ENCODE data around the gene NUPR1.
"Not testable (repeated sequence)": the region's sequence is repeated elsewhere in the genome, so short reads cannot be mapped to it uniquely, and the experiment has no call there.

Gene NUPR1

GRCh38 chr16:28537964-28538732 is 626 bp downstream of the NUPR1 start:
- H3K4me1 ChIP-seq (ENCODE audit: control insufficient read depth, insufficient read depth, low read length) = no peaks in the 10 kb centered on the region
- H3K36me3 ChIP-seq (ENCODE audit: control insufficient read depth, insufficient read depth, low read length) = no peaks in the 10 kb centered on the region
- no peaks in the 10 kb centered on the region for H3K9me3 ChIP-seq (ENCODE audit: control insufficient read depth, low read length)
- no peak overlapping the region for H3K4me3 ChIP-seq (ENCODE audit: insufficient read depth, low read depth, low read length)
- no peak overlapping the region for H3K27ac ChIP-seq (ENCODE audit: insufficient read depth, low read depth, low read length, poor library complexity, severe bottlenecking)
- H3K27me3 ChIP-seq (ENCODE audit: control insufficient read depth, insufficient read depth, low read length, poor library complexity, severe bottlenecking) = no peaks in the 10 kb centered on the region
- 94% methylated on average over 13 of the region's 13 CpGs for WGBS, 2 experiments

GRCh38 chr16:28537076-28537475 is 1.7 kb downstream of the NUPR1 start:
- peaks cover 1% of the 10 kb centered on the region for H3K4me1 ChIP-seq (ENCODE audit: control insufficient read depth, insufficient read depth, low read length)
- H3K9me3 ChIP-seq (ENCODE audit: control insufficient read depth, low read length) = no peaks in the 10 kb centered on the region
- H3K36me3 ChIP-seq (ENCODE audit: control insufficient read depth, insufficient read depth, low read length) = no peaks in the 10 kb centered on the region
- no peak overlapping the region for H3K27ac ChIP-seq (ENCODE audit: insufficient read depth, low read depth, low read length, poor library complexity, severe bottlenecking)
- H3K4me3 ChIP-seq (ENCODE audit: insufficient read depth, low read depth, low read length) = no peak overlapping the region
- no peaks in the 10 kb centered on the region for H3K27me3 ChIP-seq (ENCODE audit: control insufficient read depth, insufficient read depth, low read length, poor library complexity, severe bottlenecking)
- 91 to 95% methylated on average over 6 of the region's 6 CpGs for WGBS, 2 experiments

DNA sequence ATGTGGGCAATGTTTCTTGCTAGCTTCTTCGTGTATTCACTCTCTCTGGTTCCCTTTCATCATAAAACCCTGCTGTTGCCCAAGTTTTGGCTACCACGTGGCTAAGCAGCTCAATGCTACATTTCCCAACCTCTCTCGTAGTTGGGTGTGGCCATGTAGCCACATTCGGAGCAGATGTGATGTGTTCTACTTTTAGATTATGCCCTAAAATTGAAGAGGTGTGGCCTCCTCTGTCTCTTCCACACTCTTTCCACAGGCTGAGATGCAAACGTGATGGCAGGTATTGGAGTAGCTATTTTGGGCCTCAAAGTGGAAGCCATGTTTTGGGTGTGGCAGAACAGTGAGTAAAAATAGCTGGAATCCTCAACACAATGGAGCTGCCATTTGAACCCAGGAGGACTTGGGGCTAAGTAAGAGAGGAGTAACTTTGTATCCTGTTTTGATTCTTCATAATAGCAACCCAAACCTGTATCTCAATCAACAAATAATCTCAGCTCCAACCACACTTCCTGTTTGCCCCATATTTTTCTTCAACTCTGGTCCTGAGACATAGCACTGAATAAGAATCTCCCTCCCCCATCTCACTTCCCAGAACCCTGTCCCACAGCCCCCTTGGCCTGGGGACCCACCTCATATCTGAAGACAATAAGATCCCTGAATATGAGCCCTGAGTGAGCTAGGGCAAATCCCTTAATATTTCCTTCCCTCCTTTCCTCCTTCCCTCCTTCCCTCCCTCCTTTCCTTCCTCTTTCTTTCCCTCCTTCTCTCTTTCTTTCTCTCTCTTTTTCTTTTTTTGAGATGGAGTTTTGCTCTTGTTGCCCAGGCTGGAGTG is 4.0 kb downstream of the NUPR1 start:
- 88 to 92% methylated on average over 5 of the region's 5 CpGs for WGBS, 2 experiments
- no peak overlapping the region for H3K4me3 ChIP-seq (ENCODE audit: insufficient read depth, low read depth, low read length)
- no peaks in the 10 kb centered on the region for H3K27me3 ChIP-seq (ENCODE audit: control insufficient read depth, insufficient read depth, low read length, poor library complexity, severe bottlenecking)
- H3K27ac ChIP-seq (ENCODE audit: insufficient read depth, low read depth, low read length, poor library complexity, severe bottlenecking) = no peak overlapping the region
- H3K36me3 ChIP-seq (ENCODE audit: control insufficient read depth, insufficient read depth, low read length) = no peaks in the 10 kb centered on the region
- H3K4me1 ChIP-seq (ENCODE audit: control insufficient read depth, insufficient read depth, low read length) = peaks cover 7% of the 10 kb centered on the region
- no peaks in the 10 kb centered on the region for H3K9me3 ChIP-seq (ENCODE audit: control insufficient read depth, low read length)

DNA sequence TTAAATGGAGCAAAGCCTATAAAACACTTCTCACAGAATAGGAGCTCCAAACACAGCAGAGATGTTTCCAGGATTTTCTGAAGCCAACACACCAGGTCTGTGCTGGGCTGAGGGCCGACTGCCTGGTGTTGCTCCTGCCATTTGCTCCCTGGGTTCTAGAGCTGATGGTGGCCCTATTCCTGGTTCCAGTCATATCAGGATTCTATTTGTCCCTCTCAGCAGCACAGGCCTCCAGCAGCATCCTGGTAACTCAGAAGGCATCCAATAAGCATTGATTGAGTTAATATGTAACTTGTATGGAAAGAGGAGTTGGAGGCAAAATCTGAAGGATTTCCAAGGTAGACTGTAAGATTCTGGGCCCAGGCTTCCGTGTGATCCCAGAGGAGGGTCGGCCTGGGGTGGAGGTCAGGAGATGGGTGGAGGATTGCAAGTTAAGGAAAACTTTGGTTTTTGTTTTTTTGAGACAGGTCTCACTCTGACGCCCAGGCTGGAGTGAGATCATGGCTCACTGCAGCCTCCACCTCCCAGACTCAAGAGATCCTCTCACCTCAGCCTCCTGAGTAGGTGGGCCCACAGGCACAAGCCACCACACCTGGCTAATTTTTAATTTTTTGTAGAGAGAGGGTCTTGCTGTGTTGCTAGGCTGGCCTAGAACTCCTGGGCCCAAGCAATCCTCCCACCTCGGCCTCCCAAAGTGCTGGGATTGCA is 5.7 kb downstream of the NUPR1 start:
- Histone ChIP-seq H3K9me3 (ENCODE audit: control insufficient read depth, low read length) (no peaks in the 10 kb centered on the region), H3K36me3 (ENCODE audit: control insufficient read depth, insufficient read depth, low read length) (no peaks in the 10 kb centered on the region), H3K27me3 (ENCODE audit: control insufficient read depth, insufficient read depth, low read length, poor library complexity, severe bottlenecking) (no peaks in the 10 kb centered on the region), H3K4me3 (ENCODE audit: insufficient read depth, low read depth, low read length) (no peak overlapping the region), H3K4me1 (ENCODE audit: control insufficient read depth, insufficient read depth, low read length) (peaks cover 7% of the 10 kb centered on the region), H3K27ac (ENCODE audit: insufficient read depth, low read depth, low read length, poor library complexity, severe bottlenecking) (no peak overlapping the region)
- 94 to 95% methylated on average over 5 of the region's 5 CpGs for WGBS, 2 experiments

DNA sequence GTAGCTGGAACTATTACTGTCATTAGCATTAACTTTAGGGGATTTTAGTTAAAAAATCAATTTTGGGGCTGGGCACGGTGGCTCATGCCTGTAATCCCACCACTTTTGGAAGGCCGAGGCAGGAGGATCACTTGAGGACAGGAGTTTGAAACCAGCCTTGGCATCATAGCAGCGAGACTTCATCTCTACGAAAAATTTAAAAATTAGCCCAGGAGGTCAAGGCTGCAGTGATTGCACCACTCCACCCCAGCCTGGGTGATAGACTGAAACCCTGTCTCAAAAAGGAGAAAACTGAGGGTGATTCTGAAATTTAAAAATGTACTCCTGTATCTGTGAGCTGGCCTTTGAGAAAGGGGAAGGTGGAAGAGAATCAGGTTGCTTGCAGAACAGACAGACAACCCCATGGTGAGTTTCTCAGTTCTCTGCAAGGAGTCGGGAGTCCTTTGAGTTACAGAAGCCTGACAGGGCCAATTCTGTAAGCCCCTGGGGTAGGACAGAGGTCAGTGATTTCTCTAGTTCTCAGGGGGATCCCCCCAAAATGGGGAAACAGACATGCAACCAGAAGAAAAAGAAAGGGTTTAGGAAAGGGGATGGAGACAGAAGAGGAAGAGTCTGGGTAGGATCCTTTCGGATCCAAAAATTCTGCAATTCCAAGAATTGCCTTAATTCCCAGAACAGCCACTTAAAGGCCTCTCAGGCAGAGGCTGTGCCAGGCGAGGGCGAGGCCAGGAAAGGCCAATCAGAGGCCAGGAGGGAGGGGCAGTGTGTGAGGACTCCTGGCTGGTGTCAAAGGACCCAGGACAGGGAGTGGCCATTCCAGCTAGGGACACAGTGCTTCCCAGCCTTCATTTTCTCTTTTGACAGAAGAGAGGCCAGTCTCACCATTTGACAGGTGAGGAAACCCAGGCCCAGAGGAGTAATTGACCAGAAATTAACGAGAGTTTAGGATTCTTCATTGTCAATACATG is 6.7 kb downstream of the NUPR1 start:
- Histone ChIP-seq H3K4me3 (ENCODE audit: insufficient read depth, low read depth, low read length) (no peak overlapping the region), H3K36me3 (ENCODE audit: control insufficient read depth, insufficient read depth, low read length) (no peaks in the 10 kb centered on the region), H3K9me3 (ENCODE audit: control insufficient read depth, low read length) (no peaks in the 10 kb centered on the region), H3K27ac (ENCODE audit: insufficient read depth, low read depth, low read length, poor library complexity, severe bottlenecking) (peak overlapping the region; percentile 22), H3K4me1 (ENCODE audit: control insufficient read depth, insufficient read depth, low read length) (peaks cover 7% of the 10 kb centered on the region), H3K27me3 (ENCODE audit: control insufficient read depth, insufficient read depth, low read length, poor library complexity, severe bottlenecking) (no peaks in the 10 kb centered on the region)
- WGBS, 2 experiments = 53 to 60% methylated on average over 9 of the region's 9 CpGs

DNA sequence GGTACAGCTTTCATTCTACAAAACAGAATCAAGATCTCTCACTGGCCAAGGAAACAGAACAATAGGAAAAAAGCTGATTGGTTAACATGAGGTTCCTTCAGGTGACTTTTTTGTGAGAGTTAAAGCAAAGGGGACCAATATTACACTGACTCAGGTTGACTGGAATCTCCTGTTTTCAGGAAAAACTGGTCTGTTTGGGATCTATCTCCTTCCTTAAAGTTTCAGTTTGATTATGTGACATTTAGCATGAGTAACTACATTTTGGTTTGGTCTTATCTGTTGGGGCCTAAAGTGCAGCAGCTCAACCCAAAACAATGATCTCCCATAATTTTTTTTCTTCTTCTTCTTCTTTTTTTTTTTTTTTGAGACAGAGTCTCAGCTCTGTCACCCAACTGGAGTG is 9.7 kb downstream of the NUPR1 start:
- peaks cover 7% of the 10 kb centered on the region for H3K4me1 ChIP-seq (ENCODE audit: control insufficient read depth, insufficient read depth, low read length)
- H3K27me3 ChIP-seq (ENCODE audit: control insufficient read depth, insufficient read depth, low read length, poor library complexity, severe bottlenecking) = no peaks in the 10 kb centered on the region
- H3K36me3 ChIP-seq (ENCODE audit: control insufficient read depth, insufficient read depth, low read length) = no peaks in the 10 kb centered on the region
- H3K9me3 ChIP-seq (ENCODE audit: control insufficient read depth, low read length) = no peaks in the 10 kb centered on the region
- H3K27ac ChIP-seq (ENCODE audit: insufficient read depth, low read depth, low read length, poor library complexity, severe bottlenecking) = no peak overlapping the region
- H3K4me3 ChIP-seq (ENCODE audit: insufficient read depth, low read depth, low read length) = no peak overlapping the region

DNA sequence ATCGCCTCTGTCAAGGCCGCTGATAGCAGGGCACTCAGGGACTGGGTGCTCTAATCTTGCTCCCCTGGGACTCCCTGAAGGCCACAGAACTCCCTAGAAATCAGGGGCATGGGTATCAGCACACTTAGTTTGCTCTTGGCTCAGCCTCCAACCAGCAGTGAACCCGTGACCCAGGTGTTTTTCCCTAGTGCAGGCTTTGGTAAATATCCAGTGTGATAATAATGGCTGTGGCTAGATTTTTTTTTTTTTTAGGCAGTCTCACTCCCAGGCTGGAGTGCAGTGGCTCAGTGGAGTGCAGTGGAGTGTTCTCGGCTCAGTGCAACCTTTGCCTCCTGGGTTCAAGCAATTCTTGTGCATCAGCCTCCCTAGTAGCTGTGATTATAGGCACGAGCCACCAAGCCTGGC is 10.3 kb downstream of the NUPR1 start:
- Histone ChIP-seq H3K27me3 (ENCODE audit: control insufficient read depth, insufficient read depth, low read length, poor library complexity, severe bottlenecking) (no peaks in the 10 kb centered on the region), H3K9me3 (ENCODE audit: control insufficient read depth, low read length) (no peaks in the 10 kb centered on the region), H3K4me3 (ENCODE audit: insufficient read depth, low read depth, low read length) (no peak overlapping the region), H3K4me1 (ENCODE audit: control insufficient read depth, insufficient read depth, low read length) (peaks cover 7% of the 10 kb centered on the region), H3K27ac (ENCODE audit: insufficient read depth, low read depth, low read length, poor library complexity, severe bottlenecking) (no peak overlapping the region), H3K36me3 (ENCODE audit: control insufficient read depth, insufficient read depth, low read length) (no peaks in the 10 kb centered on the region)
- WGBS, 2 experiments = 90 to 95% methylated on average over 5 of the region's 5 CpGs

GRCh38 chr16:28527985-28528384 is 10.8 kb downstream of the NUPR1 start:
- 91 to 96% methylated on average over 4 of the region's 5 CpGs for WGBS, 2 experiments
- Histone ChIP-seq H3K36me3 (ENCODE audit: control insufficient read depth, insufficient read depth, low read length) (no peaks in the 10 kb centered on the region), H3K4me1 (ENCODE audit: control insufficient read depth, insufficient read depth, low read length) (peaks cover 7% of the 10 kb centered on the region), H3K9me3 (ENCODE audit: control insufficient read depth, low read length) (no peaks in the 10 kb centered on the region), H3K4me3 (ENCODE audit: insufficient read depth, low read depth, low read length) (no peak overlapping the region), H3K27me3 (ENCODE audit: control insufficient read depth, insufficient read depth, low read length, poor library complexity, severe bottlenecking) (no peaks in the 10 kb centered on the region), H3K27ac (ENCODE audit: insufficient read depth, low read depth, low read length, poor library complexity, severe bottlenecking) (no peak overlapping the region)

- not testable (repeated sequence) for H3K9me3 ChIP-seq (ENCODE audit: control insufficient read depth, low read length); H3K36me3 ChIP-seq (ENCODE audit: control insufficient read depth, insufficient read depth, low read length); H3K4me3 ChIP-seq (ENCODE audit: insufficient read depth, low read depth, low read length); H3K27ac ChIP-seq (ENCODE audit: insufficient read depth, low read depth, low read length, poor library complexity, severe bottlenecking); H3K27me3 ChIP-seq (ENCODE audit: control insufficient read depth, insufficient read depth, low read length, poor library complexity, severe bottlenecking); H3K4me1 ChIP-seq (ENCODE audit: control insufficient read depth, insufficient read depth, low read length)
- 92 to 93% methylated on average over 7 of the region's 7 CpGs for WGBS, 2 experiments
Observed at GRCh38 chr16:28527100-28527785, 11.5 kb downstream of the NUPR1 start.
